ENCODE data around the gene ELOVL1. TPM values are rescaled to one million over a fixed set of nuclear protein-coding genes. Genes with fewer than 3 reads are reported as not detected.

The ELOVL1 gene
- total RNA-seq, 2 experiments from 2014 or later, result 81.2 to 84.7 TPM

- POLR2A ChIA-PET, result no interaction called here
- CTCF ChIA-PET, result no interaction called here
Observed at GRCh38 chr1:43315481-43315880, 52.3 kb downstream of the ELOVL1 start.

DNA sequence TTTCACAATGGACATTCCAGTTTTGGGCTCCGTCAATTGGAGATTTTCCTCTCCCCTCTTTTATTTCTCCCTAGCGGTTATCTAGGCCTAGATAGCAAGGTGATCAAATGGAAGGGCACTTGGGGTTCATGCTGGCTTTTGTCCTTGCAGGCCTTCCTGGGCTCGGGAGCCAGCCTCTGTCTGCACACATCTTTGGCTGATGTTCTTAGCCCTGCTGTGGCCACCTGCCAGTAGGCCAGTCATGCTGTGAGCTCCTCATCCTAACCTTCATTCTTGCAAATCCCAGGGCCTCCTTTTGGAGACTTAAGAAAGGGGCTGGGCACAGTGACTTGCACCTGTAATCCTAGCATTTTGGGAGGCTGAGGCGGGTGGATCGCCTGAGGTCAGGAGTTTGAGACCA is 53.6 kb downstream of the ELOVL1 start:
- CTCF ChIA-PET, result no interaction called here

DNA sequence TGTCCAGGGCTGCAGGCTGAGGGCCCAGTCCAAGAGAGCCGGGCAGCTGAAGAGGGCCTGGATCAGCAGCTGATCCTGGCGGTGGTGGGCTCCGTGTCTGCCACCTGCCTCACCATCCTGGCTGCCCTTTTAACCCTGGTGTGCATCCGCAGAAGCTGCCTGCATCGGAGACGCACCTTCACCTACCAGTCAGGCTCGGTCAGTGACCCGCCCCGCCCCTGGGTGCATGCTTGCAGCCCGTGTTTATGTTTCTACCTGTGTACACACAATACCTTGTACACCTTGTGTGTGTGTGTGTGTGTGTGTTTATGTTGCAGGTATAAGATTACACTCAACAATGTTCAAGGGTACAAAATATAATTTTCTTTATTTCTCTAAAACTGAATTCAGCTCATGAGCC is 54.0 kb downstream of the ELOVL1 start:
- CTCF ChIA-PET, result no interaction called here
- POLR2A ChIA-PET, result no interaction called here

More for the DNA sequence above, 53.6 kb downstream of the ELOVL1 start:
- POLR2A ChIA-PET, result no interaction called here

Other genes with a start within 250 kb of the ELOVL1 start
- gene EBNA1BP2, start 195.7 kb downstream of the ELOVL1 start, total RNA-seq, result 100 to 1,000 TPM; 165 TPM
- gene CFAP57, start 195.7 kb downstream of the ELOVL1 start, total RNA-seq, result under 1 TPM; 0.25 to 0.42 TPM
- gene TMEM125, start 98.0 kb downstream of the ELOVL1 start, total RNA-seq, result not detected
- not detected for gene C1orf210, start 82.4 kb downstream of the ELOVL1 start, total RNA-seq
- under 1 TPM; 0.44 to 0.59 TPM for gene TIE1, start 67.0 kb downstream of the ELOVL1 start, total RNA-seq
- gene MPL, start 30.2 kb downstream of the ELOVL1 start, total RNA-seq, result not detected
- 100 to 1,000 TPM; 141 to 148 TPM for gene CDC20, start 9.0 kb downstream of the ELOVL1 start, total RNA-seq
- 10 to 100 TPM; 39.6 to 39.7 TPM for gene MED8, start 21.8 kb upstream of the ELOVL1 start, total RNA-seq
- gene SZT2, start 21.9 kb upstream of the ELOVL1 start, total RNA-seq, result 10 to 100 TPM; 34.4 to 36.7 TPM
- 1 to 10 TPM; 4.8 to 5.0 TPM for gene HYI, start 85.9 kb upstream of the ELOVL1 start, total RNA-seq
- under 1 TPM; 0.67 to 0.86 TPM for gene PTPRF, start 162.9 kb upstream of the ELOVL1 start, total RNA-seq